Measurements from ENCODE around the gene PJA1. TPM values are rescaled to one million over a fixed set of nuclear protein-coding genes. Genes with fewer than 3 reads are reported as not detected.

PJA1 gene
- total RNA-seq, 4 donors from 2014 or later = 19.4 to 60.2 (median 31.3) TPM

DNA sequence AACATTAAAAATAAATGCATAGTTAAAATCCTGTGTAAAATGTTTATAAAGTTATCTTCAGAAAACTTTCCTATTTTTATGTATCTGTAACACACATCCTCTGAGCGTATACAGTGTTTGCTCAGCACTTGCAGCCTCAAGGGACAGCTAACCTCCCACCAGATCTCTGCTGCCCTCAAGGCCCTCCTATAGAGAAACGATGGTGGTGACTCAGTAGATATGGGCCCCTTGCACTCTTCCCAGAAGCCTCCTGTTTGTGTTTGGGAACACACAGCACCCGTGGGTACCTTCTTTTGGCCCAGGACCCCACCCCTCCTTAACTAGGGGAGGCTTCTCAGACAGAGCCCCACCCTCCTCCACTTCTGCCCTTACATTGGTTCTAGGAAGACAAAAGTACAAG lies 26.7 kb downstream of the PJA1 start:
- DNase-seq (ENCODE audit: low spot score) = no peak
- TF ChIP-seq, protein P1, sequence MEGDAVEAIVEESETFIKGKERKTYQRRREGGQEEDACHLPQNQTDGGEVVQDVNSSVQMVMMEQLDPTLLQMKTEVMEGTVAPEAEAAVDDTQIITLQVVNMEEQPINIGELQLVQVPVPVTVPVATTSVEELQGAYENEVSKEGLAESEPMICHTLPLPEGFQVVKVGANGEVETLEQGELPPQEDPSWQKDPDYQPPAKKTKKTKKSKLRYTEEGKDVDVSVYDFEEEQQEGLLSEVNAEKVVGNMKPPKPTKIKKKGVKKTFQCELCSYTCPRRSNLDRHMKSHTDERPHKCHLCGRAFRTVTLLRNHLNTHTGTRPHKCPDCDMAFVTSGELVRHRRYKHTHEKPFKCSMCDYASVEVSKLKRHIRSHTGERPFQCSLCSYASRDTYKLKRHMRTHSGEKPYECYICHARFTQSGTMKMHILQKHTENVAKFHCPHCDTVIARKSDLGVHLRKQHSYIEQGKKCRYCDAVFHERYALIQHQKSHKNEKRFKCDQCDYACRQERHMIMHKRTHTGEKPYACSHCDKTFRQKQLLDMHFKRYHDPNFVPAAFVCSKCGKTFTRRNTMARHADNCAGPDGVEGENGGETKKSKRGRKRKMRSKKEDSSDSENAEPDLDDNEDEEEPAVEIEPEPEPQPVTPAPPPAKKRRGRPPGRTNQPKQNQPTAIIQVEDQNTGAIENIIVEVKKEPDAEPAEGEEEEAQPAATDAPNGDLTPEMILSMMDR (IDR thresholded peaks at IDR 0.05) = no peak
- ATAC-seq (ENCODE audit: low FRiP score) = no peak

DNA sequence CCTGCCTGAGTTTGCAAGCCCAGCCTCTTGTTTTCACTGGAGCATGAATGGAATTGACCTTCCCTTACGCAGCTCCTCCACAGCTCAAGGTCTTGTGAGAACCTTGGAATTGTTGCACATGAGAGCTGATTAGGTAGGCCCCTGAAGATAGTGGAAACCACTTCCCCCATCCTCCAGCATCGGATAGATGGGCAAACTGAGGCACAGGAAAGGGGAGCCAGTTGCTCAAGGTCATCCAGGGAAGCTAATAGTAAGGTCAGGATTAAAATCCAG lies 27.2 kb downstream of the PJA1 start:
- no peak for ATAC-seq (ENCODE audit: low FRiP score)
- TF ChIP-seq, protein P1 (IDR thresholded peaks at IDR 0.05) = no peak
- no peak for DNase-seq (ENCODE audit: low spot score)

DNA sequence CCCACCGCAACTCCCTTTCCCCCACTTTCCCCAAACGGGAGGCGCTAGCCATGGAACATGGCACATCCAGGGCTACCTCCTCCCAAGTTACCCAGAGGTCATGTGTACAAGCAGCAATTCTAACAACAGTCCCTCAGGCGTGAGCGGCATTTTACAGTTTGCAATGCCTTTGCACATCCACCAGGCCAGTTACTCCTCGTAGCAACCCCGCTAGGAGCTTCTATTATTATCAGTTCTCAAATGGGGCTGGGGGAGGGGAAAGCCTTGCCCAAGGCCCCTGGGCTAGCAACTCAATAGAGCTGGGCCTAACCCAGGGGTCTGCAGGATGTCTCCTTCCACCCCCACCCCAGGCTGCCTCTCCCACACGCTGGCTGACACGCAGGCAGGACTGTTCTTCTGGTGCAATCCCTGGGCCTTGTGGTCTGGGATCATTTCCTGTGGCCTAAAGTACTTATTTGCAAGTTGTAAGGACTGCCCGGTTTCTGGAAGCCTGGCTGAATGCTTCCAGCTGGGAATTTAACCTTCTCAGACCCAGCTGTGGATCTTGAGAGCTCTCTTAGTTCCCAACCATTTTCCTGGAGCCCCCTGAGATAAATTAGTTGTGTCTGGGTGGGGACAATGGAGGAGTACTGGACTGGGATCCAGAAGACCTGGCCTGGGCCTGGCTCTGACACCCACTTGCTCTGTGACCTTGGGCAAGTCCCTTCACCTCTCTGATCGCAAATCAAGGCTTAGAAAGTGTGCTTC lies 27.7 kb downstream of the PJA1 start:
- TF ChIP-seq, protein P1 (IDR thresholded peaks at IDR 0.05) = no peak
- DNase-seq (ENCODE audit: low spot score) (no peak), ATAC-seq (ENCODE audit: low FRiP score) (no peak)

- TF ChIP-seq, protein P1 (IDR thresholded peaks at IDR 0.05) = no peak
- ATAC-seq (ENCODE audit: low FRiP score) (peak; percentile 45), DNase-seq (ENCODE audit: low spot score) (no peak)
Observed at GRCh38 chrX:69136546-69137331, 28.5 kb downstream of the PJA1 start.

DNA sequence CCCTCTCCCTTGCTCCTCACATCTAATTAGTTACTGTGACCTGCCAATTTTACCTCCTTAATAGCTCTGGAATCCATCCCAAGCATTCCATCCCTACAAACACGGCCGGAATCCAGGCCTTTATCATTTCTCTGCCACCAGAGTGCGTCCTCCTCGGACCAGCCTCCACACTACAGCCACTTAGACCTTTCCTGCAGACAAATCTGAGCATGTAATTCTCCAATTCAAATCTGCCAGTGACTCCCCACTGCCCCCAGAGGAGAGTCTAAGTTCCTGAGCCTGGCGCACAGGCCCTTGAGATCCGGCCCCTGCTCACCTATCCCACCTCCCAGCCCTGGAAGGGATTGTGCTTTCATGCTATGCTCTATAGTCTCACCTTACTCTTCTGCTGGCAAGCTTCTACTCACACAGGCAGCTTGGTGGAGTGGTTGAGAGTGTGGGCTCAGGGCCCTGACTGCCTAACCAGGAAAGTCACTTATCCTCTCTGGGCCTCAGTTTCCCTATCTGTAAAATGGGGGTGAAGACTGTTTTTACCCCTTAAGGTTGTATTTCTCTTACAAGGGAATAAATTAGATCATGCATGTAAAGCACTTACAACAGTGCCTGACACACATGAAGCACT lies 31.2 kb downstream of the PJA1 start:
- ATAC-seq (ENCODE audit: low FRiP score) = no peak
- TF ChIP-seq, protein P1 (IDR thresholded peaks at IDR 0.05) = no peak
- DNase-seq (ENCODE audit: low spot score) = no peak

- no peak for ATAC-seq (ENCODE audit: low FRiP score)
- DNase-seq (ENCODE audit: low spot score) = no peak
- TF ChIP-seq, protein P1 (IDR thresholded peaks at IDR 0.05) = no peak
Observed at GRCh38 chrX:69131886-69132285, 33.4 kb downstream of the PJA1 start.
